Myocyte (in vitro differentiated cells): ENCODE results near the gene SH3D21. TPM values are rescaled to one million over a fixed set of nuclear protein-coding genes. Genes with fewer than 3 reads are reported as not detected.

Source experiments
- DNase-seq: peaks from one replicate; pipeline ENCODE4 v3.0.0-alpha.2; 2012; ENCODE audit warnings: low read depth
- total RNA-seq: library from RNA; depleted of rRNA; stranded (reverse); fragments of >200 nt; gene quantifications from 2 replicates; pipeline ENCODE4 v1.2.3, GENCODE V29; 2014

SH3D21 gene
- total RNA-seq, 1 donor from 2014 or later = 1.2 TPM

- DNase-seq = no peak
These were observed 49.6 kb downstream of the SH3D21 start for GRCh38 chr1:36355811-36356210.

GRCh38 chr1:36358514-36359084 lies 52.4 kb downstream of the SH3D21 start:
- DNase-seq = no peak

- DNase-seq = no peak
These were observed 53.2 kb downstream of the SH3D21 start for GRCh38 chr1:36359383-36359782.

- no peak for DNase-seq
These were observed 53.9 kb downstream of the SH3D21 start for GRCh38 chr1:36359911-36360550.

- peak; percentile 84 for DNase-seq
These were observed 59.2 kb downstream of the SH3D21 start for GRCh38 chr1:36365381-36365780.

DNA sequence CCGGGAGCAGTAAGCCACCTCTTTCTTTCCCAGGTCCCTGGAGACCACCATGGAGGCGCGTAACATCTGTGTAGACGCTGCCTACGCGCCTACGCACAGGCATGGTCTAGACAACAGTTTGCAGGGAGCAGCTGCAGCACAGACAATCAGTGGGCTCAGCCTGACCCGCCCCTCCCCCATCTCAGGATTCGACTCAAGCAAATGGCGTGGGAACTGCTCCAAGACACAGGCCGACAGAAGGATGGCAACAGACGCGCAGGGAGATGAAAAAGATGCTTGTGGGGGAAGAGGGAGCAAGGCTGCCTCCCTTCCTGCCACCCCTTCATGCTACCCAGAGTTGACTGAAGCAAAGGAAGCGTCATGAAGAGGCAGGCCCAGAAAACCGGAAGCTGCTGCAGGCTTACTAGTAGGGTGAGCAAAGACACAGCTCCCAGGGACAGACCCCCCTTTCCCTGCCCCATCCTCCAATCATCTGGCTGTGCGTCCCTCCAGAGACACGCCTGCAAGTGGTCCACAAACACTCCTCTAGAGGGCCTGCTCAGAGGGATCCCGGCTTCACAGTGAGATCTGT lies 60.0 kb downstream of the SH3D21 start:
- DNase-seq = peak; percentile 96

- DNase-seq = no peak
These were observed 60.9 kb downstream of the SH3D21 start for GRCh38 chr1:36367066-36367465.

GRCh38 chr1:36367798-36368197 lies 61.6 kb downstream of the SH3D21 start:
- no peak for DNase-seq

- DNase-seq = peak; percentile 78
These were observed 63.1 kb downstream of the SH3D21 start for GRCh38 chr1:36369061-36369861.

Other genes with a start within 250 kb of the SH3D21 start
- gene TEKT2, start 222.3 kb upstream of the SH3D21 start, total RNA-seq = not detected in 2 replicates
- 42.2 and 57.0 TPM in 2 replicates for gene ADPRS, start 217.5 kb upstream of the SH3D21 start, total RNA-seq
- 3.2 and 3.9 TPM in 2 replicates for gene COL8A2, start 181.1 kb upstream of the SH3D21 start, total RNA-seq
- gene TRAPPC3, start 156.9 kb upstream of the SH3D21 start, total RNA-seq = 82.4 and 93.9 TPM in 2 replicates
- gene MAP7D1, start 150.2 kb upstream of the SH3D21 start, total RNA-seq = 733 and 867 TPM in 2 replicates
- gene THRAP3, start 81.9 kb upstream of the SH3D21 start, total RNA-seq = 74.7 and 85.8 TPM in 2 replicates
- gene EVA1B, start 17.3 kb downstream of the SH3D21 start, total RNA-seq = 26.4 and 42.0 TPM in 2 replicates
- gene STK40, start 79.6 kb downstream of the SH3D21 start, total RNA-seq = 18.1 and 18.2 TPM in 2 replicates
- 6.2 and 12.3 TPM in 2 replicates for gene LSM10, start 91.5 kb downstream of the SH3D21 start, total RNA-seq
- 9.4 and 11.4 TPM in 2 replicates for gene OSCP1, start 144.1 kb downstream of the SH3D21 start, total RNA-seq
- gene MRPS15, start 158.0 kb downstream of the SH3D21 start, total RNA-seq = 55.6 and 64.4 TPM in 2 replicates
- not detected in 2 replicates for gene CSF3R, start 176.5 kb downstream of the SH3D21 start, total RNA-seq